PC-3 (cell line): ENCODE data around the gene CRISP1. TPM values are rescaled to one million over a fixed set of nuclear protein-coding genes. Genes with fewer than 3 reads are reported as not detected.

Experiments
- ATAC-seq: fragments of 200-7000 bp; cut with Tn5 transposase; 2 replicates; pipeline ENCODE4 v1.9.1; 2020; ENCODE audit warnings: mild to moderate bottlenecking, moderate library complexity
- BruUV-seq: library from RNA; stranded (reverse); fragments of 400-500 nt; replicated peaks from 2 replicates; lab custom pipeline; 2021; lab: Mats Ljungman, UMichigan
- CTCF ChIA-PET: fragments of 300-600 bp; sonication (Branson Sonifier 250); formaldehyde crosslinking; loops from one replicate; lab custom pipeline; 2022; ENCODE audit warnings: antibody characterized with exemption; lab: Charles Lee
- POLR2A ChIA-PET: fragments of 300-600 bp; sonication (Branson Sonifier 250); formaldehyde crosslinking; loops from one replicate; lab custom pipeline; 2022; ENCODE audit warnings: antibody characterized with exemption; ENCODE audit not compliant: unreplicated experiment; lab: Charles Lee
- DNase-seq: peaks from one replicate; pipeline ENCODE4 v3.0.0-alpha.2; 2015
- H2AFZ ChIP-seq: fragments of 300-600 bp; sonication (generic); 2 replicates; pipeline ENCODE4 v1.6.0; 2016; ENCODE audit warnings: antibody characterized with exemption, low read length
- H3F3A ChIP-seq: fragments of 300-600 bp; sonication (generic); one replicate; pipeline ENCODE4 v1.6.0; 2017; ENCODE audit warnings: antibody characterized with exemption, low read length, control low read depth, mild to moderate bottlenecking; ENCODE audit not compliant: unreplicated experiment
- H3K27ac ChIP-seq: fragments of 300-600 bp; sonication (generic); 2 replicates; pipeline ENCODE4 v1.5.1; 2016; ENCODE audit warnings: mild to moderate bottlenecking, low read length
- H3K27me3 ChIP-seq: fragments of 300-600 bp; sonication (generic); 2 replicates; pipeline ENCODE4 v1.6.1; 2016; ENCODE audit warnings: low read length, mixed read lengths
- H3K36me3 ChIP-seq: fragments of 300-600 bp; sonication (generic); 2 replicates; pipeline ENCODE4 v1.6.1; 2016; ENCODE audit warnings: low read depth, mixed run types, low read length, mixed read lengths
- H3K4me1 ChIP-seq: fragments of 300-600 bp; sonication (generic); 2 replicates; pipeline ENCODE4 v1.5.1; 2016; ENCODE audit warnings: low read length; ENCODE audit not compliant: insufficient read depth
- H3K4me2 ChIP-seq: fragments of 300-600 bp; sonication (generic); 2 replicates; pipeline ENCODE4 v1.6.0; 2016; ENCODE audit warnings: low read length
- H3K4me3 ChIP-seq: fragments of 300-600 bp; sonication (generic); 2 replicates; pipeline ENCODE4 v1.5.1; 2016; ENCODE audit warnings: mild to moderate bottlenecking, low read length, mixed read lengths
- H3K79me2 ChIP-seq: fragments of 300-600 bp; sonication (generic); 2 replicates; pipeline ENCODE4 v1.6.1; 2017; ENCODE audit warnings: low read length, mixed read lengths
- H3K9ac ChIP-seq: fragments of 300-600 bp; sonication (generic); 2 replicates; pipeline ENCODE4 v1.6.0; 2016; ENCODE audit warnings: mild to moderate bottlenecking, low read length
- H3K9me2 ChIP-seq: fragments of 300-600 bp; sonication (generic); replicated peaks from 2 replicates; pipeline ENCODE4 v1.6.1; 2016; ENCODE audit warnings: mixed run types, low read length, mixed read lengths
- H3K9me3 ChIP-seq: fragments of 300-600 bp; sonication (generic); 2 replicates; pipeline ENCODE4 v1.6.1; 2016; ENCODE audit warnings: low read length, mixed read lengths
- H4K20me1 ChIP-seq: fragments of 300-600 bp; sonication (generic); 2 replicates; pipeline ENCODE4 v1.6.1; 2016; ENCODE audit warnings: low read length, mixed read lengths
- CTCF ChIP-seq: fragments of 300-600 bp; sonication (generic); conservative IDR thresholded peaks from 2 replicates; pipeline ENCODE4 v1.5.1; 2017; ENCODE audit warnings: antibody characterized with exemption, low read depth, mild to moderate bottlenecking, low read length
- EZH2 ChIP-seq: fragments of 300-600 bp; sonication (generic); IDR thresholded peaks from one replicate; pipeline ENCODE4 v1.6.1; 2017; ENCODE audit warnings: antibody characterized with exemption, mild to moderate bottlenecking, low read length; ENCODE audit not compliant: unreplicated experiment
- EZH2phosphoT487 ChIP-seq: fragments of 300-600 bp; sonication (generic); IDR thresholded peaks from 2 replicates; pipeline ENCODE4 v1.6.1; 2018; ENCODE audit warnings: mild to moderate bottlenecking, antibody characterized with exemption, low read length, borderline replicate concordance
- intact Hi-C: fragments of 100-400 bp; cut with micrococcal nuclease; formaldehyde crosslinking; loops from 2 replicates; pipeline ENCODE4 v1.9.0; 2023
- total RNA-seq: library from RNA; depleted of rRNA; stranded (reverse); fragments of >200 nt; gene quantifications from 2 replicates; pipeline ENCODE4 v1.2.3, GENCODE V29; 2014

Gene CRISP1
- total RNA-seq, 1 experiment from 2014 or later = not detected

GRCh38 chr6:49841424-49841823 is 24.9 kb downstream of the CRISP1 start:
- Histone ChIP-seq H3K4me1 (no peaks in the 10 kb centered on the region), H3K27ac (no peak overlapping the region), H4K20me1 (no peaks in the 10 kb centered on the region), H3K27me3 (peaks cover 4% of the 10 kb centered on the region; the same call in 1 of the 2 replicates), H3K4me2 (no peak overlapping the region), H2AFZ (no peak overlapping the region), H3K79me2 (no peaks in the 10 kb centered on the region), H3F3A (no peaks in the 10 kb centered on the region), H3K4me3 (no peak overlapping the region), H3K9me2 (no peaks in the 10 kb centered on the region), H3K9ac (no peak overlapping the region), H3K36me3 (no peaks in the 10 kb centered on the region), H3K9me3 (no peaks in the 10 kb centered on the region)
- ATAC-seq = no peak
- peak; percentile 15 for DNase-seq
- POLR2A ChIA-PET = no interaction called here
- intact Hi-C loops = no loop called here
- CTCF ChIA-PET = no interaction called here
- no peak for TF ChIP-seq EZH2phosphoT487
- no peak for TF ChIP-seq CTCF
- no peak for TF ChIP-seq EZH2
- BruUV-seq = no TSS peak

- H3K9ac ChIP-seq = no peak overlapping the region
- H3K9me3 ChIP-seq = no peaks in the 10 kb centered on the region
- no peaks in the 10 kb centered on the region for H3F3A ChIP-seq
- intact Hi-C loops = no loop called here
- ATAC-seq = no peak
- ChIA-PET CTCF (no interaction called here), POLR2A (no interaction called here)
- H2AFZ ChIP-seq = no peak overlapping the region
- H3K4me2 ChIP-seq = no peak overlapping the region
- no peak overlapping the region for H3K27ac ChIP-seq
- no peak for TF ChIP-seq EZH2
- no peak for TF ChIP-seq CTCF
- TF ChIP-seq EZH2phosphoT487 = no peak
- no peaks in the 10 kb centered on the region for H3K36me3 ChIP-seq
- no peaks in the 10 kb centered on the region for H3K9me2 ChIP-seq
- H3K27me3 ChIP-seq = peaks cover 4% of the 10 kb centered on the region; the same call in 1 of the 2 replicates
- H3K4me3 ChIP-seq = no peak overlapping the region
- H4K20me1 ChIP-seq = no peaks in the 10 kb centered on the region
- H3K4me1 ChIP-seq = no peaks in the 10 kb centered on the region
- H3K79me2 ChIP-seq = no peaks in the 10 kb centered on the region
- BruUV-seq = no TSS peak
- DNase-seq = no peak
These were observed 26.4 kb downstream of the CRISP1 start for GRCh38 chr6:49839957-49840356.

DNA sequence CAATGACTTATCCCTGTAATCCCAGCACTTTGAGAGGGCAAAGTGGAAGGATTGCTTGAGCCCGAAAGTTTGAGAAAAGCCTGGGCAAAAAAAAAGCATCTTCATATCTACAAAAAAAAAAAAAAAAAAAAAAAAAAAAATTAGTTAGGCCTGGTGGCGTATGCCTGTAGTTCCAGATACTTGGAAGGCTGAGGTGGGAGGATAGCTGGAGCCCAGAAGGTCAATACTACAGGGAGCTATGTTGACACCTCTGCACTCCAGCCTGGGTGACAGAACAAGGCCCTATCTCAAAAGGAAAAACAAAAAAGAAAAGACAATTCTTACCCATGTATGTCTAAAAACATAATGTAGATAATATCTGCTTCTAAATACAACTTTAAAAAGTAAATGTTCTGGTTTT is 27.2 kb downstream of the CRISP1 start:
- no peak for DNase-seq
- Histone ChIP-seq H3K79me2 (no peaks in the 10 kb centered on the region), H3K9me3 (no peaks in the 10 kb centered on the region), H3F3A (no peaks in the 10 kb centered on the region), H3K9ac (no peak overlapping the region), H3K27ac (no peak overlapping the region), H4K20me1 (no peaks in the 10 kb centered on the region), H3K9me2 (no peaks in the 10 kb centered on the region), H3K27me3 (peaks cover 4% of the 10 kb centered on the region; the same call in 1 of the 2 replicates), H3K4me3 (no peak overlapping the region), H3K36me3 (no peaks in the 10 kb centered on the region), H2AFZ (no peak overlapping the region), H3K4me2 (no peak overlapping the region), H3K4me1 (no peaks in the 10 kb centered on the region)
- POLR2A ChIA-PET = no interaction called here
- CTCF ChIA-PET = no interaction called here
- ATAC-seq = no peak
- no TSS peak for BruUV-seq
- TF ChIP-seq CTCF (no peak), EZH2phosphoT487 (no peak), EZH2 (no peak)
- intact Hi-C loops = no loop called here
